ENCODE measurements around the gene NUFIP1. TPM values are rescaled to one million over a fixed set of nuclear protein-coding genes. Genes with fewer than 3 reads are reported as not detected.
"Not testable (repeated sequence)": the region's sequence is repeated elsewhere in the genome, so short reads cannot be mapped to it uniquely, and the experiment has no call there.

NUFIP1 gene
- total RNA-seq, 1 donor from 2014 or later, result 2.9 TPM

DNA sequence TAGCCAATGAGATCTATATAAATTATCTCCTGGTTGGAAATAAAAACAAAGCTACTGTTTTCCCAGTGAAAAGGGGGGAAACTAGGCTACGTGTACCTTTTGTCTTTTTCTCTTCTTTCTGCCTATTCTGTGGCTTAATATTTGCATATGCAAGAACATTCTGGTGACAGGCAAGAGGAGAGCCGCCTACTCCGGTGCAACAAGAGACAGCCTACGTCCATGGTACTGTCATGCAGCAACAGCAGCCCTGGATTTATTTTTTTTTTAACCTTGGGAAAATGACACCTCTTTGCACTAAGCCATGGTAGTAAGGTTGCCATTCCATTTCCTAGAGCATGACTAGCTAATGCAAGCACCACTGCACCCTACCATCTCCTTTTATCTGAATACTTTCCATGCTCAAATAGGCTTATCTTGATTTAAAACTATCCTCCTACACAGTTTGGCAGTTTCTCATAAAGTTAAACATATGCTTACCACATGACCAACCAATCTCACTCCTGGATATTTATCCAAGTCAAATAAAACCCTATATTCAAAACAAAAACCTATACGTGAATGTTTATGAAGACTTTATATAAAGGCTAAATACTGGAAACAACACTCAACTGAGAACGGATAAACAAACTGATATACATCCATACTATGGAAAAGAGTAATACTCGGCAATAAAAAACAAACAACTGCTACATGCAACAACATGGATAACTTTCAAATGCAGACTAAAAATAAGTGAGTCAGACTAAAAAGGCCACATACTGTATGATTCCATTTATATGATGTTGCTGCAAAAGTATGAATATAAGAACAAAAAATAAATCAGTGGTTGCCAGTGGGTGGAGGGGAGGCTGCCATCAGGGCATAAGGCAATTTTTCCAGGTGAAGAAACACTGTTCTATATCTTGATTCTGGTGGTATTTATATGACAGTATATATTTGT lies 17.3 kb downstream of the NUFIP1 start:
- DNase-seq (ENCODE audit: low spot score), result no peak
- intact Hi-C loops (cut with DNase I), result loop anchor here (2.0 to 5.0 kb wide), 2 partner anchors 395 to 489 kb away; partner anchors contain the start of gene TSC22D1

DNA sequence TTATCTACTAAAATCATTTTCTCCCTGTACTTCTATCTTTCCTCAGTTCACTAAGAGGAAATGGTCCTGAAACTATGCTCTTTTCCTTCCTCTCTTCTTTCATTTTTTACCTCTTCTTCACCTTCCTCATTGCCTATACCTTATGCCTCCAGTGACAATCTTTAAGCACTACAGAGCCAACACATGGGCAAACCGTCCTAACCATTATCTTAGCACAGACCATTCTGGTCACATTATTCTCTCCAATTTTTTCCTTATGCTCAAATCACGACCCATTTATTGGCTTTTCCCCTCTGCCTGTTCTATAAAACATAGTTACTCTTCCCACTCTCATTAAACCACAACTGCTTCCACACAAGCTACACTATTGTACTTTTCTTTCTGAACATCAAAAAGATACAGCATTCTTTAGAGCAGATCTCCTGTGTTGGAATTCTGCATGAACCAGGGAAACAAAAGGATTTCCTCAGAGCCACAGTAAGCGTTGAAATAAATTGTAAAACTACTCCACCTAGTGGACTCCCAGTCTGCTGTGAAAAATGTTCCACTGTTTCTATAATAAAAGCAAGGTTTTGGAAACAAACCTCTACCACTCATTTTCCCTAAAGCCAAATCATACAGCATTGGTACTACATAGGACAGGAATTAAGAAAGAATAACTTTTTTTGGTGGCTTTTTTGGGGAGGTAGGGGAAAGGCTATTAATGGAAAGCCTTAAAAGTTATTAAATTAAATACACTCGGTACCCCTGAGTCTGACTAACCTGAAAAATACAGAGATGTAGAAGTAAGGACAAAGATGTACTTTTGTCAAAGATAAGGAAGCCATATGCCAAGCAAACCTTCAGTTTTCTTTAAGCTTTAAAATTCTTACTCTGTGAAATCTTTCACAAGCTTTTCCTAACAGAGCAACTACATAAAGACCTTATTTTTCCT lies 19.5 kb downstream of the NUFIP1 start:
- intact Hi-C loops (cut with DNase I), result loop anchor here (2.0 to 5.0 kb wide), 4 partner anchors 38 to 487 kb away; partner anchors contain the start of gene TSC22D1
- DNase-seq (ENCODE audit: low spot score), result no peak

DNA sequence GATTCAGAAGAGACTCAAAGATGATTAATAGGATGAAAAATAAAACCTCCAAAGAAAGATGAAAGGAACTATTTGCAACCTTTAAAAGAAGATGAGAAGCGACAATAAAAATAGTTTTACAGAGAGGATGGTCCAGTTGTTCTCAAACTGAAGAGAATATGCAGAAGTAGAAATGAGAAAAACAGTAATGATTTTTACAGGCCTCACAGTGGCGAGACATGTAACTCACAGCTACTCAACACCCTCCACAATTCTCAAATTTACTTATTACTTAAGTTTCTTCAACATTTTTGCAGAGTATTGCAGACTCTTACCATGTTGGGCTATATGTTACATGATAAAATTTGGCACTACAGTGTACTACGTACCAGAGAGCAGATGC lies 20.8 kb downstream of the NUFIP1 start:
- no peak for DNase-seq (ENCODE audit: low spot score)
- intact Hi-C loops (cut with DNase I), result loop anchor here (5.0 kb wide), 2 partner anchors 36 to 51 kb away; no protein-coding TSS in a partner anchor

DNA sequence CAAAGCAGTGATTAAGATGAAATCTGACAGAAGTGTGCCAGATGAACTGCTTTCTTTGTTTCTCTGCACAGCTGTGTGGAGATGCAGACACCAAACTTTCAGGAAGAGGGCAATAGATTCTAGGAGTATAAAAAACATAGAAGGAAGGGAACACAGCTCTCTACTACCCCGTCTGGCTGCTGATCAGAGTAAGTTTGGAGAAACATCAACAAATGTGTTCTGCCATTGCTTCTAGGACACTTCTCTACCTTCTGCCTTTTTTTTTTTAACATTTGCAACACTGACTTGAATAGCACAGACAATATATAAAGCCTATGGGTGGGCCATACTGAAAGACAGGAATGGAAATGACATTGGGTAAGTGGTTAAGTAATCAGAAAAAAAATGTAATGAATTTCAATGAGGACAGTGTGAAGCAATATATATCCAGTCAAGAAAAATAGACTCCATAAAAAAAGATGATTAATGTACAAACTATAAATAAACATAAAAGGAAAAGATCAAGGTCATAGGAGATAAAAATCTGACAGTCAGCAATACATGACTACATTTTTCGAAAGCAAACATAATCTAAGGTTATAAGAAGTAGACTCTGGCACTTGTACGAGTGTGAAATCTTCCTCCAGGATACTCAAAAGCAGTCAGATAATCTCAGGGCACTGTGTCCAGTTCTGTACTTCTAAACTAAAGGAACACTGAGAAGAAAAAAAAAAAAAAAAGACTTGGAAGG lies 21.4 kb downstream of the NUFIP1 start:
- intact Hi-C loops (cut with DNase I), result loop anchor here (5.0 kb wide), 2 partner anchors 36 to 51 kb away; no protein-coding TSS in a partner anchor
- DNase-seq (ENCODE audit: low spot score), result no peak

DNA sequence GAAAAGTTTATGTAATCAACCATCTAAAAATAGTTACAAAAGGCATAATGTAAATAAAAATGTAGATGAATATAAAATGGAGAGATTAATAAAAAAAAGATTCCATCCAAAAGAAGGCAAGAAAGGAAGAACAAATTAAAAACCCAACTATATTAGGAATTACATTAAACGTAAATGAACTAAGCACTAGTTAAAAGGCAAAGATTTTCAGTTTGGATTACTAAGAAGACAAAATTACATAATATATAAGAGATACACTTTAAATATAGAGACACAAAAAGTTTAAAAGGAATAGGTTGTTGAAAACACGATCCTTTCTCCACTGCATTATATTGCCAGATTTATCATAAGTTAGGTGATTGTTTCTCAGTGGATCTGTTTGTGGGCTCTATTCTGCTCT lies 27.3 kb downstream of the NUFIP1 start:
- DNase-seq (ENCODE audit: low spot score), result no peak
- intact Hi-C loops (cut with DNase I), result no loop called here

DNA sequence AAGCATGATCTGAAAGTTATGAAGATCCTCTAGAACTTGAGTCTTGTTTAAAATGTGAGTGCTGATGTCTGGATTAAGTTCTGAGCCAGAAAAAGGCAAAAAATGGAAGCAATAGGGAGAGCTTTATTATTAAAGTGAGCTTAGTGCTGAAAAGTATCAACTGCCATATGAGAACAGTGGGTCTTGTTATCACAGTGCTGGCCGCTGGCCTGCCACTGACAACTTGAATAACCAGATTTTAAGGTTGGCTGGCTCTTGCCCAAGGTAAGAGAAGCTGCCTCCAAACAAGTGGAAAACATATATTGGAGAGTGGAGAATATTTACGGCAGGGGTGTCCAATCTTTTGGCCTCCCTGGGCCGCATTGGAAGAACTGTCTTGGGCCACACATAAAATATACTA lies 33.9 kb downstream of the NUFIP1 start:
- intact Hi-C loops (cut with DNase I), result no loop called here
- DNase-seq (ENCODE audit: low spot score), result no peak

DNA sequence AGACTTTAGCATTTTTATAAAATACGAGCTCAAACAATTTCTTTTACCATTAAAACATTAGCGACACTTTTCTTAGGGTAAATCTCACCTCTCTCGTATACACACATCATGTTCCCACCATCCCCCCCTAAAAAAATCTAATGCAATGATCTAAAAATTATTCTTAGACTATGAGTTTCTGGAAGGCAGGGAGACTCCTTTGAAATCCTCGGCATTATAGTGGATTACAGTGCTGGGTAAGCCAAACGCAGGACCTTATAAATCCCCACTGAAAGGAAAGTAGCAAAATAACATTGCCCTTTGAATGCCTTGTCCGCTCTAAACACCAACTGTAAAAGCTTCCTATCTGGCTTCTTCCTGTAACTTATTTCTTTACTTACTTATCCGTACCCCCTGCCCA lies 35.0 kb downstream of the NUFIP1 start:
- intact Hi-C loops (cut with DNase I), result no loop called here

DNA sequence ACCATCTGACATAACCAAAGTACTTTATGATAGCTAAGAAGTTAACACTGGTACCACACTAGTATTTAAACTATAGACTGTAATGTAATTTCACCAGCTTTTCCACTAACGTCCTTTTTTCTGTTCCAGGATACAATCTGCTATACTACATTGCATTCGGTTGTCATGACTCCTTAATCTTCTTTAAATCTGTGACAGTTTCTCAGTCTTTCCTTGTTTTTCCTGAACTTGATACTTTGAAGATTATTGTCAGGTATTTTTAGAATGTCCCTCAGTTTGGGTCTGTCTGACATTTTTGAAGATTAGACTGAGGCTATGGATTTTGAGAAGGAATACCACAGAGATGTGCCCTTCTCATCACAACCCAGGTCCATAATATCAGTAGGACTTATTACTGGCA lies 36.6 kb downstream of the NUFIP1 start:
- DNase-seq (ENCODE audit: low spot score), result no peak
- intact Hi-C loops (cut with DNase I), result no loop called here

More for the DNA sequence above, 35.0 kb downstream of the NUFIP1 start:
- no peak for DNase-seq (ENCODE audit: low spot score)

DNA sequence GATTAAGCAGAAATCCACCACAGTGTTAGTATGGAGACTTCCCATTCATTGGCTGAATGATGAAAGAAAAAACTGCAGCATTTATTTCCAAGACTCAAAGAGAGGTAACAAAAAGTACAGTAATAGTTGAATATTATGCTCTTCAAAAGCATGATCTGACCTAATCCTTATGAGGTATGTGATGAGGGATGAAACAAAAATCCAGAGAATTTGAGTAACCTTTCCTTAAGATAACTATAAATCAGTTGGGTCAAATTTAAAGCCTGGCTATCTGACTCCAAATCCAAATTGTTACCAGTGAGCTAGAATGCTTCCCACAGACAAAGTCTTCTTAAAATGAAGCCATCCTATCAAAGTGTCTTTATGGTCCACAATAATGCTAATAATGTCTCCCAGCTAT lies 38.1 kb downstream of the NUFIP1 start:
- DNase-seq (ENCODE audit: low spot score), result no peak
- intact Hi-C loops (cut with DNase I), result no loop called here

DNA sequence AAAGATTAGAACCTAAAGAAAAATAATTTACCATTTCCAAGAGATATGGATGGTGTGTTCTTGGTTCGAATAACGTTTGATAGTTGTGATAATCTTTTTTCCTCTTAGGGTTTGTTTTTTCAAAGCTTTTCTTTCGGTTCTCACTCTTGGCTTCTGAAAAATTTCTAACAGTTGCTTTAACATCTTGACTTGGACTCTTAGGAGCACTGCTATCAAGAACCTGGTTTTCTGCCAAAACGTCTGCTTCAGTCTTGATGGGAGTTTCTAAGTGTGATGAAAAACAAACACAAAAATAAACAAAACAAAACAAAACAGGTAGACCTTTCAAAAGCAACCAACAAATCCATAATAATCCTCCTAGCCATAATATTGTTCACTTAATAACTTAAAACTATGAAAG lies 45.9 kb downstream of the NUFIP1 start:
- DNase-seq (ENCODE audit: low spot score); intact Hi-C loops (cut with DNase I): not testable (repeated sequence)

DNA sequence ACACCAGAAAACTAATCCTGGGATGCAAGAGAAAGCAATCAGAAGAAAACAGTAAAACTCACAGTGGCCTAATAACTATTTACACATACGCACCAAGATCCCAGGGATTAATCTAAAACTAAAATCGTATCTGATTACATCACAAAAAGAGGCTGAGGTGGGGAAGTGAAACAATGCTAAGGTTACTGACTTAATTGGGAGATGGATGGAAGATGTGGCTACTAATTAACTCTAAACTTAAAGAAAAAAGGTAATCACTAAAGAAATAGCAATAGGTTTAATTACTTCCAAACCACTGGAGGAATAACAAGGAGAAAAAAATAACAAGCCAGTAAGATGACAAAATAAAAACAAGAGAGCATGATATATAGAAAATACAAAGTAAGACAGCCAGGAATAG lies 50.4 kb downstream of the NUFIP1 start:
- DNase-seq (ENCODE audit: low spot score), result no peak
- intact Hi-C loops (cut with DNase I), result no loop called here

DNA sequence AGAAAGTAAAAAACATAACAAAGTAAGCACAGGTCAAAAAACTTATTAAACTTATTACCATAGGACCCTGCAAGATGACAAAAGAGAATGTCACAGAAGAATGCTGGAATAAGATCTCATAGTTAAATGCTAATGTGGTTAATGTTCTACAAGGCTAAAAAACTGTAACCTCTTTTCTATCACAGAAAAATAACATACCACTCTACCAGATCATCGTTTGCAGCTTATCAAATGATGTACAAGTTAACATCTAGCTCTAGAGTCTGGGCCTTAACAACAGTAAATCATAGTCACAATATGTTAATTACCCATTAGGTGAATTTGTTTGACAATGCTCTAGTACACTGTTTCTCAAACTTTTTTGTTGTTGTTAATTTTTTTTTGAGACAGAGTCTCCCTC lies 53.0 kb downstream of the NUFIP1 start:
- intact Hi-C loops (cut with DNase I), result no loop called here
- DNase-seq (ENCODE audit: low spot score), result no peak

DNA sequence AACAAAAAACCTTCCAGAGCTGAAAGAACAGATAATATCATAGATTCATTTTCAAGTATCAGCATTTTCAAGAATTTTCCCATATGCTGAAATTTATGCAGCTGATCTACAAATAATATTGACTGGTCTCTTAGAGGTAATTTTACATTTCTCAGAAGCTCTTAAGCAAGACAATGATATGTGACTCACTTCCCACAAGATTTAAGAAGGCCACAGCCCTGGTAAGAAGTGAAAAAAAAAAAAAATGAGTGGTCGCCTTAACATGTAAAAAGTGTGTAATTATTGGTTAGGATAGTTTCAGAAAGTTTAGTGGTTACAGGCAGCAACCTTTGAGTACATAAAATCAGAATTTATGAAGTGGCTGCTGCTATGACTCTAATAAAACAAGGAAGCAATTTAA lies 54.5 kb downstream of the NUFIP1 start:
- intact Hi-C loops (cut with DNase I), result loop anchor here (5.0 kb wide), 1 partner anchor 33 kb away; no protein-coding TSS in a partner anchor
- DNase-seq (ENCODE audit: low spot score), result no peak

DNA sequence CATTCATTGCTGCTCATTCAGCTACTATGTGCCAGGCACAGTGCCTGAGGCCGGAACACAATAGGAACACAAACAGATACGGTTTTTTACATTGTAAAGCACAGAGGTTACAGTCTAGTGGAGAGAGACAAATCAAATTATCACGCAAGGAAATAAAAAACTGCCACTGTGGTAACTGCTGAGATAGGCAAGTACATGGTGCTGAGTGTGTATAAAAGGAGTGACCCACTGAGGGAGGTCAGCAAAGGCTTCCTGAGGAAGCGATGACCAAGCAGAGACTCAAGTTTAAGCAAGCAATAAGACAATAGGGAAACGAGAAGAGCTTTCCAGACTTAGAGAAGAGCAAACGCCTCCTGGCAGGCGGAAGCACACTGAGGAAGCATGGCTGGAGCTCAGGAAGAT lies 56.4 kb downstream of the NUFIP1 start:
- intact Hi-C loops (cut with DNase I), result loop anchor here (5.0 kb wide), 1 partner anchor 34 kb away; no protein-coding TSS in a partner anchor
- no peak for DNase-seq (ENCODE audit: low spot score)

DNA sequence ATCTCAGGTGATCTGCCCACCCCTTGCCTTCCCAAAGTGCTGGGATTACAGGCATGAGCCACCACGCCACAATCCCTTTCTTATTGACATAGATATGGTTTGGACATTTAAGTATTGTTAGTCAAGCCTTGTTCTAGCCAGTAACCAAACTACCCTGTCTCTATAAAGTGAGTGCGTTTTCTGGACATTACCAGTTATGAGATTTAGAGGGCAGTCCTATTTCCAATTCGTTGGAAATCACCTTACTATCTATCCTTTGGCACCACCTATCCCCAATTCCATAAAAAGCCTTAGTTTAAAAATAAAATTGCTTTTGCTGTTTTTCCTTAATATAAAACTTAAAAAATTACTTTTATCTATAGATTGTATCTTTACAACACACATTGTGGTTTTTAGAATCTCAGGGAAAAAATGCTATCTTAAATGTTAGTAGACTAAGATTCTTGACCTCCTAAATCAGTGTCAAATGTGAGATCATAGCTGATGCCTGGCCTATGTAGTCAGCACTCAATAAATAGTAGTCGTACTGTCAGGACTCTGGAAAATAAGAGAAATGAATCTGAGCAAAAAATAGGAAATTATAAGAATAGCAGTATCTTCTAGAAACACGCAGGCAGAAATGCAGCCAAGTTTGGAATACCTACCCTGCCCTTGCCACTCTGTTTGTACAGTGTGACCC lies 57.0 kb downstream of the NUFIP1 start:
- intact Hi-C loops (cut with DNase I), result loop anchor here (5.0 kb wide), 1 partner anchor 35 kb away; no protein-coding TSS in a partner anchor
- no peak for DNase-seq (ENCODE audit: low spot score)

DNA sequence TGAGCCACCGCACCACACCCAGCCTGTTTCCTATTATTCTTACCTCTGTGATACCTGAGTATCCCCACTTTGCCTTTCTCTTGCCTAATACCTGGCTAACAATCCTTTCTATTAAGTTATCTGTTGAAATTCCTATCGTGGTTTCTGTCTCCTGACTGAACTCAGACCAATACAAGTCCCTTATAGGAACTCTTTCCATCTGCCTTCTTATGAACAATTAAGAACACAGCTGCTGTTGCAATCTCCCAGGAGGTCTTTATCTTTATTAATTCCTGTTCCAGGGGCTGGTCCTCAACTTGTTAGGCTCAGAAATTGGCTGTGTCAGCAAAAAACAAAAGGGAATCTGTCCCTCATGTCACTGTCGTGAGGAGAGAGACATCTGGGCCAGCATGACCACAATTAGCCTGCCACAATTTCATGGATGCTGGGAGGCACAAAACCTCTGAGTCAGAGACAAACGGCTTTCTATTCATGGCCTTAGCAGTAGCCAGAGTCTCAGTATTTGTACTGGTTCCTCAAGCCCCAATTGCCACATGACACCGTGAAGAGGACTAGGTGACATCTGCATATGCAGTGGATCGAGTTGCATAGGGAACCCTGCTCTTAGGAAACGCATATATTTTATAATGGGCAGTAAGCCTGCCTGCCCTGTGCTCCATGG lies 58.2 kb downstream of the NUFIP1 start:
- no peak for DNase-seq (ENCODE audit: low spot score)
- intact Hi-C loops (cut with DNase I), result loop anchor here (5.0 kb wide), 1 partner anchor 36 kb away; no protein-coding TSS in a partner anchor

DNA sequence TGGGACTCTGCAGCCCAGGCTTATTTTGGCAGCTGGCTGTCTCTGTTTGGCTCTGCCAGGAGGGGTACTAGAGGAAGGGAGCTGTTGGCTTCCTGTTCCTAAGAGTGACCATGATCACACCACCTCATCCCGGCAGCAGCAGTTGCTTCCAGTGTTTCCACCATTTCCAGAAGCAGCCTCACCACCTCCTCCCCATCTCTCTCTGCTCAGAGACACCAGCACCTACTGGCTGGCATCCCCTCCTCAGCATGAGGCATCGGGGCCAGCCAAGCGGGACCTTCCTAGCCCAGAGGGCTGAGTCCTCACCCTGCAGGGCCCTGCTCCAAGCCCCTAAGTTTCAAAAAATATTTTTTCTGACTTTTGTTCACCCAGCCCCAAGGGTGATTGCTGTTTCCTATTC lies 59.0 kb downstream of the NUFIP1 start:
- intact Hi-C loops (cut with DNase I), result loop anchor here (5.0 kb wide), 1 partner anchor 37 kb away; no protein-coding TSS in a partner anchor
- DNase-seq (ENCODE audit: low spot score), result no peak

DNA sequence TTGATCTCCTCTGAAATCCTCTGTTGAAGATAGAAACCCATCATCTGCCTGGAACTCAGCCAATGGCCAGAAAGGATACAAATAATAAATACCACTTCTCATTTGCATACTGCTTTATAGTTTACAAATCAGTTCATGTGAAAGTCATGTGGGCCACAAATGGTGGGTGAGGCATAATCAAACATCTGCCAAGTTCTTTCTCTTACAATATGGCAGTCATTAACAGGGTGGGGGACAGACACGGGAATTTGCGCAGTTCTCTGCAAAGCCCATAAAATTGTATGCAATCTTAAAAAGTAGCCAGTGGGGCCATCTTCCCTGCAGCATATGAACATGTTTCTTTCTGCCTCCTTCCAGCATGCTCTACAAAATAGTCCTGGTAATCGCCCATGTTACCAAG lies 59.6 kb downstream of the NUFIP1 start:
- DNase-seq (ENCODE audit: low spot score), result no peak
- intact Hi-C loops (cut with DNase I), result loop anchor here (5.0 kb wide), 1 partner anchor 38 kb away; no protein-coding TSS in a partner anchor

Measured in cardiac septum (tissue), 1 donor.